ENCODE data around the gene OR5C1. TPM values are rescaled to one million over a fixed set of nuclear protein-coding genes. Genes with fewer than 3 reads are reported as not detected.
"Not testable (repeated sequence)": the region's sequence is repeated elsewhere in the genome, so short reads cannot be mapped to it uniquely, and the experiment has no call there.

Gene OR5C1
- total and polyA plus RNA-seq, 7 experiments from 2014 or later = not detected

GRCh38 chr9:122827761-122828093, 39.0 kb downstream of the OR5C1 start:
- Histone ChIP-seq H3K27me3 (ENCODE audit: control insufficient read depth in 2 of 2, insufficient read depth in 2 of 2, low read length in 2 of 2) (no peaks in the 10 kb centered on the region), H3K4me1 (ENCODE audit: control insufficient read depth in 2 of 2, insufficient read depth in 2 of 2, low read length in 2 of 2) (peaks cover 9 to 11% of the 10 kb centered on the region in 2 donors), H3K36me3 (ENCODE audit: control insufficient read depth in 2 of 3, insufficient read depth in 3 of 3, low read length in 3 of 3) (peaks cover 3 to 36% (median 6%) of the 10 kb centered on the region in 3 experiments), H3K27ac (ENCODE audit: low read depth, low read length) (peak overlapping the region; percentile 99), H3K9me3 (ENCODE audit: control insufficient read depth in 2 of 3, low read length in 3 of 3) (no peaks in the 10 kb centered on the region), H3K4me3 (ENCODE audit: low read length) (peak overlapping the region; percentile 97)
- DNase-seq = peak in 1 of 9 donors; percentile 11
- Mint-ChIP-seq H3K9me3 (peaks cover 0 to 3% (median 0%) of the 10 kb centered on the region in 11 donors), H3K27ac (peak overlapping the region; percentile 92 to 98 (median 98)), H3K4me1 (peaks cover 23 to 51% (median 42%) of the 10 kb centered on the region in 7 donors), H3K4me3 (peak overlapping the region; percentile 97 to 100 (median 99)), H3K27me3 (no peaks in the 10 kb centered on the region), H3K36me3 (peaks cover 0 to 22% (median 8%) of the 10 kb centered on the region in 5 donors)
- CTCF ChIA-PET = interaction anchor here (1.2 to 1.9 kb wide), 2 partner anchors 11 to 17 kb away, joined by 4 to 9 read pairs; no protein-coding TSS in a partner anchor
- no peak for ATAC-seq
- intact Hi-C loops (cut with micrococcal nuclease) = loop anchor here (1.0 to 10.0 kb wide), 13 partner anchors 11 to 1105 kb away; partner anchors contain the start of genes MRRF (in 2 of the 2), RBM18 (in 2 of the 2), RC3H2 (in 2 of the 2) and STRBP (in 2 of the 2)
- POLR2A ChIA-PET = interaction anchor here (0.6 to 4.8 kb wide), 9 partner anchors 10 to 113 kb away, joined by 3 to 50 read pairs (median 6); partner anchors contain the start of genes RABGAP1, RC3H2 and ZBTB6

- H3K27me3 ChIP-seq (ENCODE audit: control insufficient read depth in 2 of 2, insufficient read depth in 2 of 2, low read length in 2 of 2) = not testable (repeated sequence)
- POLR2A ChIA-PET = interaction anchor here (1.2 to 4.8 kb wide), 8 partner anchors 9 to 112 kb away, joined by 3 to 50 read pairs (median 8); partner anchors contain the start of genes RABGAP1, RC3H2 and ZBTB6
- CTCF ChIA-PET = interaction anchor here (0.7 to 1.9 kb wide), 3 partner anchors 12 to 61 kb away, joined by 3 to 9 read pairs (median 4); no protein-coding TSS in a partner anchor
Measured at GRCh38 chr9:122828965-122829284, 40.2 kb downstream of the OR5C1 start.

GRCh38 chr9:122832194-122832593, 43.5 kb downstream of the OR5C1 start:
- CTCF ChIA-PET = no interaction called here

More at GRCh38 chr9:122828965-122829284, 40.2 kb downstream of the OR5C1 start:
- Mint-ChIP-seq H3K36me3 (peaks cover 0 to 14% (median 4%) of the 10 kb centered on the region in 5 donors), H3K4me1 (peaks cover 18 to 42% (median 33%) of the 10 kb centered on the region in 7 donors), H3K4me3 (peak overlapping the region; percentile 97 to 100 (median 99)), H3K27ac (peak overlapping the region; percentile 92 to 98 (median 98))
- ATAC-seq; DNase-seq; H3K9me3 Mint-ChIP-seq; H3K27me3 Mint-ChIP-seq; H3K9me3 ChIP-seq (ENCODE audit: control insufficient read depth in 2 of 3, low read length in 3 of 3): not testable (repeated sequence)
- Histone ChIP-seq H3K4me3 (ENCODE audit: low read length) (peak overlapping the region; percentile 97), H3K27ac (ENCODE audit: low read depth, low read length) (peak overlapping the region; percentile 99), H3K36me3 (ENCODE audit: control insufficient read depth in 2 of 3, insufficient read depth in 3 of 3, low read length in 3 of 3) (peaks cover 0 to 28% (median 0%) of the 10 kb centered on the region in 3 experiments), H3K4me1 (ENCODE audit: control insufficient read depth in 2 of 2, insufficient read depth in 2 of 2, low read length in 2 of 2) (peaks cover 9 to 11% of the 10 kb centered on the region in 2 donors)
- intact Hi-C loops (cut with micrococcal nuclease) = loop anchor here (1.0 to 10.0 kb wide), 13 partner anchors 13 to 1103 kb away; partner anchors contain the start of genes MRRF (in 2 of the 2), RBM18 (in 2 of the 2), RC3H2 (in 2 of the 2) and STRBP (in 2 of the 2)

GRCh38 chr9:122835313-122835731, 46.6 kb downstream of the OR5C1 start:
- ATAC-seq = peak; percentile 71

More at GRCh38 chr9:122832194-122832593, 43.5 kb downstream of the OR5C1 start:
- POLR2A ChIA-PET = interaction anchor here (0.8 to 1.5 kb wide), 2 partner anchors 73 to 559 kb away, joined by 5 read pairs; partner anchors contain the start of gene RC3H2
- peaks cover 0 to 3% (median 0%) of the 10 kb centered on the region in 11 donors for H3K9me3 Mint-ChIP-seq
- no peaks in the 10 kb centered on the region for H3K36me3 Mint-ChIP-seq
- peaks cover 6 to 34% (median 25%) of the 10 kb centered on the region in 7 donors for H3K4me1 Mint-ChIP-seq
- intact Hi-C loops (cut with micrococcal nuclease) = no loop called here
- no peak overlapping the region for H3K27ac ChIP-seq (ENCODE audit: low read depth, low read length)
- H3K36me3 ChIP-seq (ENCODE audit: control insufficient read depth in 2 of 3, insufficient read depth in 3 of 3, low read length in 3 of 3) = peaks cover 0 to 11% (median 0%) of the 10 kb centered on the region in 3 experiments
- peak overlapping the region in 3 of 9 donors; percentile 8 to 42 (median 16) for H3K27ac Mint-ChIP-seq
- H3K9me3 ChIP-seq (ENCODE audit: control insufficient read depth in 2 of 3, low read length in 3 of 3) = no peaks in the 10 kb centered on the region
- no peaks in the 10 kb centered on the region for H3K27me3 Mint-ChIP-seq
- no peak overlapping the region for H3K4me3 Mint-ChIP-seq
- ATAC-seq (no peak), DNase-seq (no peak)
- H3K4me1 ChIP-seq (ENCODE audit: control insufficient read depth in 2 of 2, insufficient read depth in 2 of 2, low read length in 2 of 2) = peaks cover 11% of the 10 kb centered on the region in 2 donors
- no peaks in the 10 kb centered on the region for H3K27me3 ChIP-seq (ENCODE audit: control insufficient read depth in 2 of 2, insufficient read depth in 2 of 2, low read length in 2 of 2)
- H3K4me3 ChIP-seq (ENCODE audit: low read length) = no peak overlapping the region

GRCh38 chr9:122837266-122837850, 48.6 kb downstream of the OR5C1 start:
- Histone ChIP-seq H3K9me3 (ENCODE audit: control insufficient read depth in 2 of 3, low read length in 3 of 3) (no peaks in the 10 kb centered on the region), H3K27me3 (ENCODE audit: control insufficient read depth in 2 of 2, insufficient read depth in 2 of 2, low read length in 2 of 2) (no peaks in the 10 kb centered on the region), H3K4me3 (ENCODE audit: low read length) (no peak overlapping the region), H3K36me3 (ENCODE audit: control insufficient read depth in 2 of 3, insufficient read depth in 3 of 3, low read length in 3 of 3) (no peaks in the 10 kb centered on the region), H3K27ac (ENCODE audit: low read depth, low read length) (no peak overlapping the region), H3K4me1 (ENCODE audit: control insufficient read depth in 2 of 2, insufficient read depth in 2 of 2, low read length in 2 of 2) (peaks cover 6 to 11% of the 10 kb centered on the region in 2 donors)
- POLR2A ChIA-PET = no interaction called here
- Mint-ChIP-seq H3K4me1 (peaks cover 3 to 29% (median 16%) of the 10 kb centered on the region in 7 donors), H3K27ac (peak overlapping the region in 1 of 9 donors; percentile 9), H3K27me3 (no peaks in the 10 kb centered on the region), H3K36me3 (peaks cover 0 to 8% (median 0%) of the 10 kb centered on the region in 5 donors), H3K4me3 (peak overlapping the region in 1 of 10 donors; percentile 22), H3K9me3 (peaks cover 0 to 6% (median 0%) of the 10 kb centered on the region in 11 donors)
- ATAC-seq (no peak), DNase-seq (no peak)
- intact Hi-C loops (cut with micrococcal nuclease) = no loop called here
- CTCF ChIA-PET = no interaction called here

More at GRCh38 chr9:122835313-122835731, 46.6 kb downstream of the OR5C1 start:
- Mint-ChIP-seq H3K27me3 (no peaks in the 10 kb centered on the region), H3K4me3 (peak overlapping the region; percentile 62 to 88 (median 76)), H3K36me3 (peaks cover 0 to 8% (median 0%) of the 10 kb centered on the region in 5 donors), H3K27ac (peak overlapping the region; percentile 80 to 94 (median 88)), H3K4me1 (peaks cover 3 to 28% (median 18%) of the 10 kb centered on the region in 7 donors), H3K9me3 (peaks cover 0 to 6% (median 0%) of the 10 kb centered on the region in 11 donors)
- no peaks in the 10 kb centered on the region for H3K36me3 ChIP-seq (ENCODE audit: control insufficient read depth in 2 of 3, insufficient read depth in 3 of 3, low read length in 3 of 3)
- ChIA-PET POLR2A (interaction anchor here (0.9 to 2.3 kb wide), 14 partner anchors 9 to 570 kb away, joined by 3 to 16 read pairs (median 4); partner anchors contain the start of genes MRRF, RABGAP1, RBM18 and RC3H2), CTCF (interaction anchor here (1.0 to 1.1 kb wide), 2 partner anchors 9 to 37 kb away, joined by 3 to 4 read pairs; no protein-coding TSS in a partner anchor)
- H3K4me1 ChIP-seq (ENCODE audit: control insufficient read depth in 2 of 2, insufficient read depth in 2 of 2, low read length in 2 of 2) = peaks cover 6 to 11% of the 10 kb centered on the region in 2 donors
- peak overlapping the region; percentile 38 for H3K4me3 ChIP-seq (ENCODE audit: low read length)
- no peaks in the 10 kb centered on the region for H3K9me3 ChIP-seq (ENCODE audit: control insufficient read depth in 2 of 3, low read length in 3 of 3)
- intact Hi-C loops (cut with micrococcal nuclease) = loop anchor here (1.0 to 2.0 kb wide), 4 partner anchors 11 to 156 kb away; no protein-coding TSS in a partner anchor
- peak in 5 of 9 donors; percentile 33 to 45 (median 40) for DNase-seq
- H3K27me3 ChIP-seq (ENCODE audit: control insufficient read depth in 2 of 2, insufficient read depth in 2 of 2, low read length in 2 of 2) = no peaks in the 10 kb centered on the region
- H3K27ac ChIP-seq (ENCODE audit: low read depth, low read length) = peak overlapping the region; percentile 48

GRCh38 chr9:122838441-122838840, 49.7 kb downstream of the OR5C1 start:
- CTCF ChIA-PET; H3K9me3 Mint-ChIP-seq; H3K9me3 ChIP-seq (ENCODE audit: control insufficient read depth in 2 of 3, low read length in 3 of 3); H3K27me3 Mint-ChIP-seq; H3K27ac ChIP-seq (ENCODE audit: low read depth, low read length); DNase-seq; H3K36me3 ChIP-seq (ENCODE audit: control insufficient read depth in 2 of 3, insufficient read depth in 3 of 3, low read length in 3 of 3); H3K4me3 Mint-ChIP-seq; ATAC-seq; intact Hi-C loops (cut with micrococcal nuclease); H3K4me3 ChIP-seq (ENCODE audit: low read length); H3K27me3 ChIP-seq (ENCODE audit: control insufficient read depth in 2 of 2, insufficient read depth in 2 of 2, low read length in 2 of 2): not testable (repeated sequence)
- peaks cover 6 to 11% of the 10 kb centered on the region in 2 donors for H3K4me1 ChIP-seq (ENCODE audit: control insufficient read depth in 2 of 2, insufficient read depth in 2 of 2, low read length in 2 of 2)
- H3K4me1 Mint-ChIP-seq = peaks cover 6 to 32% (median 22%) of the 10 kb centered on the region in 7 donors
- H3K36me3 Mint-ChIP-seq = peaks cover 0 to 10% (median 0%) of the 10 kb centered on the region in 5 donors
- peak overlapping the region in 2 of 9 donors; percentile 39 to 74 for H3K27ac Mint-ChIP-seq
- POLR2A ChIA-PET = interaction anchor here (0.9 kb wide), 1 partner anchor 10 kb away, joined by 3 read pairs; the partner anchor contains the start of gene PDCL
